Activated effector memory CD4-positive, alpha-beta T cell treated with anti-CD3 and anti-CD28 coated beads, Interleukin-2, amount 50 U/mL, for 16 hours (primary cell): Measurements from ENCODE around the gene CBX6.
"Not testable (repeated sequence)": the region's sequence is repeated elsewhere in the genome, so short reads cannot be mapped to it uniquely, and the experiment has no call there.

ENCODE experiments used
- DNase-seq: peaks from one replicate; pipeline ENCODE4 v3.0.0-alpha.2; 2020

CBX6 gene

DNA sequence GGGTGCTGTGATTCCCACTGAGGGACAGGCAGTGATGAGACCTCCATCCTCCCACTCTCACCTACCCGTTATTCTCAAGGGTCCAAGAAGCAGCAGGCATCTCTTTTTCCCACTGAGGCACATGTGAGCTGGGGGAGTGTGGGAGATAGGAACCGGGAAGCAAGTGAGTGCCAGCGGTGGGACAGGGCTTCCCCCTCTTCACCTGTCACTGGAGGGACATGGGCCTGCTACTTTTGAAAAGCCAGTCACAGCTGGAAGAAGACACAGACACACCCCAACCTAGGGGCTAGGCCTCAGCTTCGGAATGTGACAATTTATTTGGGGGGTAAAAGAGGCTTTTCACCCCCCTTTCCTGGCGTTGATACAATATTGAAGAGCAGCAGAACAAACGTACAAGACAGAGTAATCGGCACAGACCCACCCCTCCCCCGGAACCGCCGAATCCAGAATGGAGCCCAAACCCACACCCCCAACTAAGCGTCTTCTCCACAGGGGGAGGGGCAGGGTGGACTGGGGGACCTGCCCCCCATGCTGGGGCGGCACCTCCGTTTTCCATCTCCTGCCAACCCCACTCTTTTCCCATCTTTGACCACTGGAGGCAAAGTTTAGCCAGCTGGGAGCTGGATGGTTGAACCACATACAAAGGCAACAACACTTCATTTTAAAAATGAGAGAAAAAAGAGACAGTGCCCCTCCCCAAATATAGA, 10.7 kb downstream of the CBX6 start:
- no peak for DNase-seq

DNA sequence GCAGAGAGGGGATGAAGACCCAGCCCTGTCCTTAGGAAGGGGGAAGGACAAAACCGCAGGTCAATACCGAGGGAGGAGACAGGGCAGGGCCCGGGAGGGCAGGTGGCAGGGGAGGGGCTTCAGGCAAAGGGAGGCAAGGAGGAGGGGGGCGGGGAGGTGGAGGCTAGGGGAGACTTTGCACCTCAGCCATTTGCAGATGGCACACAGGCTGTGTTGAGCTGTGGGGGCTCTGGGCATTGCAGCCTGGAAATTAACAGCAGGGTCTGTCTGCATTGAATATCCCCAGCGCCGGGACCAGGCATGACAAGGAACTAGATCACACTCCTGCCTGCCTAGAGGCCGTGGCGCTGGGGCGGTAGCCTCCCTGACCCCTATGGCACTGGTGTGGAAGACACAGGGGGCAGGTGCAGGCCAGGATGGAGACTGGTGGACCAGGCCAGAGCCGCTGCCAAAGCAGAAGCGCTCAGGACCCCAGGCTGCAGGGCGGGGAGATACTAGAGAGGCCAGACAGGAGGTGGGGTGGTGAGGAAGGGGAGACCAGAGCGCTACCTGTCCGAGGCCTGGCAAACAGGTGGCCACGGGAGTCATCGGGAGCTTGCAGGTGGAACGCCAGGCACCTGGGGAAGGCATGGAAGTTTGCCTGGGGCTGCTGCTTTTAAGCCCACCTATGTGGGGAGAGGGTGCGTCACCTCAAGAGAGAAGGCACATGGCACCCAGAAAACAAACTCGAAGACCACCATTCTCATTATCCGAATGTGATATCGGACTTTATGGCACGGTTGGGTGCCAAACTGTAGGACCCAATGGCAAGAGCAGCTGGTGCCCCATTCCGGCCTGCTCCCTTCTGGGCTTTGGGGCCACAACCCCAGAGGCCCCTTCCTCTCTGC, 11.5 kb downstream of the CBX6 start:
- DNase-seq: no peak

DNA sequence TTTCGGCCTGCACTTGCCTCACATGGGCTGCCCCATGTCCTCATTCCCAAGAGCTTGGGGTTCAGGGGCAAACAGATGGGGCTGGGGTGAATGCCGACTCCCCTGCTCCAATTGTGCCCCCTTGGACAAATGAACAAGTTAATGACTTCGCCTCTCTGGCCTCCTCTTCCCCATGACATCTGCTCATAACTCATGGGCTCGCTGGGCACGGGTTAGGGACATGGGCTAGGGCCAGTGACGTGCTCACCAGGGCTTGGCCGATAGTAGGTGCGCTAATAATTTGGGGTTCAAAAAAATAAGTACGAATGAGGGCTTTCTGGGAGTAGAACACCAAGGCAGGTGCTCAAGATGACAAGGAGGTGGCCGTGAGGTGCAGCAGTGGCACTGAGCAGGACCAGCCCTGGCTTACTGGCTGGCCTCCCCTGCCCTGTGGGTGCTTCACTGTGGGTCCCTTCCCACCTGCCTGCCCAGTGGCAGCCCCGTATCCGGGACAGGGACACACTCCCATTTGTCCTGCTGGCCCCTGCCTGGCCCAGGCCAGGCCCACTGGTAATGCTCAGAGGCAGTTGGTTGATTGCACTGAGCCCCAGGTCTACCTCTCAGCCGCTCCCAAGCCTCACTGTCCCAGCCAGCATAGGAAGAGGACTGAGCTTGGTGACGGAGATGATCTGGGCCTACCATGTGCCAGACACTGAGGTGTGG, 12.3 kb downstream of the CBX6 start:
- DNase-seq: no peak

DNA sequence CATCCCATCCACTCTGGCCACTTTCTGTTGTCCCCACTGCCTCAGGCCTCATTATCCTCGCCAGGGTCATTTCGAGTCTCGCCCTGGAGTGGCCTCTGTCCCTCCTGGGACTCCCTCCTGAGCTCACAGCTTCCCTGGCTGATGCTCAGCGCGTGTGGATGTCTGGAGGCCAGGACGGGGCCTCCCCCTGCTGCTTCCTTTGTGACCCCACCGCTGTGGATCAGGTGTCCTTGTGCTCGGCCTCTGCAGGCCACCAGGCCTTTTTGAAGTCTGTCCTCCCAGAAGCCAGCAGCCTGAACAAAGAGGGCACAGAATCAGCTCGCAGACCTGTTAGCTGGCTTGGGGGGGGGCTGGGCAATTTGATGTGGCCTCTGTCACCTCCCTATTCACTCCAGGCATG, 13.5 kb downstream of the CBX6 start:
- DNase-seq: no peak

DNA sequence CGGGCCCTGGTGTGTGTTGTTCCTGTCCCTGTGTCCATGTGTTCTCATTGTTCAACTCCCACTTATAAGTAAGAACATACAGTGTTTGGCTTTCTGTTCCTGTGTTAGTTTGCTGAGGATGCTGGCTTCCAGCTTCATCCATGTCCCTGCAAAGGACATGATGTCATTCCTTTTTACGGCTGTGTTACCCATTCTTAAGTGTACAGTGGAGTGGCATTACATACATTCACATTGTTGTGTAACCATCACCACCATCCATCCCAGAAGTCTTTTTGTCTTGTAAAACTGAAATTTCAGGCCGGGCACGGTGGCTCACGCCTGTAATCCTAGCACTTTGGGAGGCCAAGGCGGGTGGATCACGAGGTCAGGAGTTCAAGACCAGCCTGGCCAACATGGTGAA, 17.5 kb downstream of the CBX6 start:
- not testable (repeated sequence) for DNase-seq

DNA sequence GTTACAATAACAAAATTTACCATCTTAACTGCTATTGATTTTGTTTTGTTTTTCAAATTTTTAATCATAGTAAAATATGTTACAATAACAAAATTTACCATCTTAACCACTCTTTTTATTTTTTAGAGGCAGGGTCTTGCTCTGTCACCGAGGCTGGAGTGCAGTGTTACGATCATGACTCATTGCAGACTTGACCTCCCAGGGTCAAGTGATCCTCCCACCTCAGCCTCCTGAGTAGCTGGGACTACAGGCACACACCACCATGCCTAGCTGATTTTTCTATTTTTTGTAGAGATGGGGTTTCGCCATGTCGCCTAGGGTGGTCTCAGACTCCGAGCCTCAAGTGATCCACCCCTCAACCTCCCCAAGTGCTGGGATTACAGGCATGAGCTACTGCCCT, 18.1 kb downstream of the CBX6 start:
- DNase-seq: not testable (repeated sequence)

DNA sequence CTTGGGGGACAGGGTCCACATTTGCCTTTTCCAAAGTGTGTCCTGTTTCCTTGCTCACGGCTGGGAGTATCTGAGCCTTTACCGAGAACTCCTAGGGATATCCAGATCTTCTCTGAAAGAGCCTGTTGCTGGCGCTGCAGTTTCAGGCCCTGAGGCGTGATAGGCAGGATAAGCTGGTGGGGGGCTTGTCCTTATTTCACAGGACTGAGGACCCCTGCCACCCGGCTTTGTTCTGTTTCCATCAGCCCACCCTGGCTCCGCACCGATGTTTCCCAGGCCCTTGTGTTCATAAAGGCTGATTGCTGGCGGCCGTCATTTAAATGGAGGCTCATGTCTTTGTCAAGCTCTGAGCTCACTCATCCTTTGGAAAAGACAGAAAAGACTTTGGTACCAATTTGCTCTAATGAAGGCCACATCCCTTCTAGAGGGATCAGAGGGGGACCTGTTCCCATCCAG, 18.8 kb downstream of the CBX6 start:
- DNase-seq: no peak

DNA sequence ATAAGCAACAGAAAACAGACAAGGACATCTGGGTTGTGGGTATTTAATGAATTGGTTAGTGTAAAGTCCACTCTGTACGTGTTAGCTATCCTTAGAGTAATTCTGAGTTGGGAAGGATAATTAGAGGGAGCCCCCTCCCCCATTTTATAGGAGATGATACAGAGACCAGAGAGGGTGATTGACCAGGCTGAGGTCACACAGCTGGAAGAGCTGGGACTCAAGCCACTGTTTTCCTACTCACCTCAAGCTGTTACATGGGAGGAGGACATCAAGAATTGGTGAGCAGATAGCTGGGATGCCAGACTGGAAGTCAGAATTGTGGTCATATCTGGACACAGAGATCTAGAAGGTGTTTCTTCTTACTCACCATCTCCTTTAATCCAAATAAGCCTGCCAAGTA, 19.5 kb downstream of the CBX6 start:
- no peak for DNase-seq

DNA sequence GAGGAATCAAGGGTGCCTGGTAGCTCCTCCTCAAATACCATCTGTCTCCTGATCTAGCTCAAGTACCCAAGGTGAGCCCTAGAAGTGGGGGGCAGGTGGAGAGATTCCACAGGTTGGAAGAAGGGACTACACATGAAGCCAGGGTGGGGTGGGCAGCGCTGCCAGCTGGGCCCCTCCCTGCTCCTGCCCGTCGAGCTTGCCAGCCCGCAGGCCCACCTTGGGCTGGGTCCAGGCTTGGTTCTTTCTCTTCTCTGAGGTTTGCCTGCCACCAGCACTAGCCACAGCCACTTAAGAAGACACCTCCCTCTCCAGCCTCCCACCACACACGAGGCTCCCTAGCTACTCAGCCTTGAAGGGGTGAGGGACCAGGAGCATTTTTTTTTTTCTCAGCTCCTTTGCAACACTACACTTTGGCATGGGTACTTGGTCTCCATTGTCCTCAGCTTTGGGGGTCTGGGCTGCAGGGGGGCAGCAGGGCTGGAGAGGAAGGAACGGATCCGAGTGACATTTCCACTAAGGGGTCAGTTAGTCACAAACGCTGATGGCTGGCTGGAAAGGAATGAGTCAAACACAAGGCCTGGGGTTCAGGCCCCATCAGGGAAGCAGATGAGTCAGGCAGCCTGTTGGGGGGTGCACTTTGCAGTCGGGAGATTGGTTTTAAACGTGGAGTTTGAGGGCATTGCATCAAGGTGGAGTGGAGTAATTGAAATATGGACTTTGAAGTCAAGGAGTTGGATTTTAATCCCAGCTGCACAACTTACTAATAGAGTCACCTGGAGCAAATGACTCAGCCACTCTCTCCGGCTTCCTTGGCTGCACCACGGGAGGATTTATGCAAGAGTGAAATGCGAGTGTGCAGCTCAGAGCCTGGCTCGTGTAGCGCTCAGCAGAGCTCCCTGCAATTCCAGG, 20.8 kb downstream of the CBX6 start:
- DNase-seq: no peak

DNA sequence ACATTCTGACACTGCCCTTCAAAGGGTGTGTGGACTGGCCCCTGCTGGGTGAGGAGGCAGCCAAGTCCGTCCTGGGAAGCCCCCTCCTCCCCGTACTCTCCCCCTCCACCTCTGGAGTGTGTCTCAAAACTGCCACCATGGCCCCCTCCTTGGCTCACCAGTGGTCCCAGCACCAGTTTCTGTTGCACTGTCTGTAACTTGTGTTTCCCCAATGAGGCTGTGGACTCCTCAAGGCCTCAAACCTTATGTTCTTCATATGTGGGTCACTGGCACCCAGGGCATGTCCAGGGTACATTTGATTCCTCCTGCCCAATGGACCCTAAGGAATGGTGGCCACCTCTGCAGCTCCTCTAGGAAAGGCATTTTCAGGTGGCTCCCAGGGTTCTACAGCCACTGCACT, 21.6 kb downstream of the CBX6 start:
- no peak for DNase-seq

DNA sequence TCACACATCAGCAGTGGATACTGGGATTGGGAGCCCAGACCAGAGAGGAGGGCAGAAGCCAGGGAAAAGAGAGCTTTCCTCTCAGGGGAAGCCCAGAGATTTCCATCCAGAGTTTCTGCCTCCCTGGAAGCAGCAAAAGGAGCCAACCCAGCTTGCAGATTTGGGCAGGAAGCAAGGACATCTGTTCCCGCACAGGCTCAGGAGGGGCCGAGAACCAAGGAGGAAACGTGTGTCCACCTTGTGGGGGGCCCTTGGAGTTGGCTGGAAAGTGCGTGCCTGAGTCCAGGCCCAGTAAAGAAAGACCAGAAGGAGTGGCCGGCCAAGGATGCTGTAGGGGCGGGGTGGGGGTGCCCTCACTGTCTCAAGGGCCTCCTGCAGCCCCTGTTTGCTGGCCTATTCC, 22.2 kb downstream of the CBX6 start:
- DNase-seq: no peak

DNA sequence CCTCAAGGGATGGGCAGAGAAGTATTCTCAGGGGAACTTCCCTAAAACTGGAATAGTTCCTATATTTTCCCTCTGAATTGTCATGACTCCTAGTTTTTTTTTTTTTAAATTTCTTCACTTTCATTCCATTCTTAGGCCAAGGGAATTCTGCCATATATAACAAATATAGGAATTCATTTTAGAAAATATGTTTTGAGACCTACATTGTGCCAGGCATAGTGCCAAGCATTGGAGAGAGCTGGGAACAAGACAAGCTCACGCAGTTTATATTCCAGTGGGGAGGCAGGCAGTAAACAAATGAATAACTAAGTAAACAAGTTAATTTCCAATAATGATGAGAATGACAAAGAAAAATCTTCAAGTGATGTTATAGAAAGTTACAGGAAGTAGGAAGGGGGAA, 25.6 kb downstream of the CBX6 start:
- no peak for DNase-seq

DNA sequence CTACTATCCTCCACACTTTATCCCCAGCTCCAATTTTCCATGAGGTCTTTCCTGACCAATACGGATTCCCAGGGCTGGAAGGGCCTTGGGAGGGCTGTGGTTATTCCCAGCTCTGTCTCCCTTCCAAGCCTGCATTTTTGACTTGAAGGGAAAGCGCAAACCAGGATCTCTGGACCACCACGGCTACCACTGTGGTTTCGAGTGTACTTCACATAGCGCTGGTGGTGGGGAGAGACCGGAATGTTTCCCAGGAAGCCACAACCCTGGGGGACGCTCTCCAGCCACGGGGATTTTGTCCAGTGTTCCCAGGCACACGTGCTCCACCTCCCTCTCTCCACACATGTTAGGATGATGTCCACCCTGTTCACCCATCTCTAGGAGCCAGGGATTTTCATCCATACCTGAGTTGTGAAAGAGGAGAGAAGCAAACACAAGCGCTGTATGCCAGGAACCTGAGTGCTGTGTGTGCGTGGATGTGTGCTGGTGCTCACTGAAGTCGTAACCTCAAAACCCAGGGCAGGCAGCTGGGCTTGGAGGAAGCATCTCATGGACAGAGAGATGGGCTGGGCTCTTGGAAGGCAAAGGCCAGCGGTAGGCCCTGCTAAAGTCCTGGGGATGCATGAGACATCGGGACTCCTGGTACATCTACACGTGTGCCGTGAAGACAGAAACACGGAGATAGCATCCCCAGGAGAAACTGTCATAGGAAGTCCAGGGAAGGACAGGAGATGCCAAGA, 26.8 kb downstream of the CBX6 start:
- no peak for DNase-seq

DNA sequence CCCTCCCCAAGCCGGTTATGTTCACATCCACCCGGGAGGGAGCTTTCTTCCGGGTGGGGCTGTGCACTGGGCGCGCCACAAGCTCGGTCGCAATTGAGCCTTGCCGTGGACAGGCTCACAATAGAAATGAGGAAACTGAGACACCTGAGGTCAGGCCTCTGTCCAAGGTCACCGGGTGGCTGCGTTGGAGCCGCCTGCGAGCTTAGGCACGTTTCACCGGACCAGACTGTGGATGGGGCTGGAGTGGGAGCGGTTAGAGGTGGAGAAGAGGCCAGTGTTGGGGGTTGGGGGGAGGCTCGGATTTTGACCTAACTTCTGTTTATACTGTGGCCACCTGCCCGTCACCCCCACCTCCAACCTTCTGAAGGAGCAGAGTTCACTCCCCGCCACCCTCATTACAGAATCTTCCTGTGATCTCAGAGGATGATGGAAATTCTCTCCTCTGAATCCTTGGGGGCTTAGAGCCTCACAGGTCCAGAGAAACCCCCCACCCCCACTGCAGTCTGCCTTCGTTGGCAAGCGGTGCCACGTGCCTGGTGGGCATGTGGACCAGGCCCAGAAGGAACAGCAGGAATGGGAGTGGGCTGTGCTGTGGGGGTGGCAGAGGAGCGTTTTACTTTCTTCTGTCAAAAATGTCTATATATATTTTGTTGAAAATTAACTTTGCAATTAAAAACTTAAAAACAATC, 27.6 kb downstream of the CBX6 start:
- DNase-seq: no peak

DNA sequence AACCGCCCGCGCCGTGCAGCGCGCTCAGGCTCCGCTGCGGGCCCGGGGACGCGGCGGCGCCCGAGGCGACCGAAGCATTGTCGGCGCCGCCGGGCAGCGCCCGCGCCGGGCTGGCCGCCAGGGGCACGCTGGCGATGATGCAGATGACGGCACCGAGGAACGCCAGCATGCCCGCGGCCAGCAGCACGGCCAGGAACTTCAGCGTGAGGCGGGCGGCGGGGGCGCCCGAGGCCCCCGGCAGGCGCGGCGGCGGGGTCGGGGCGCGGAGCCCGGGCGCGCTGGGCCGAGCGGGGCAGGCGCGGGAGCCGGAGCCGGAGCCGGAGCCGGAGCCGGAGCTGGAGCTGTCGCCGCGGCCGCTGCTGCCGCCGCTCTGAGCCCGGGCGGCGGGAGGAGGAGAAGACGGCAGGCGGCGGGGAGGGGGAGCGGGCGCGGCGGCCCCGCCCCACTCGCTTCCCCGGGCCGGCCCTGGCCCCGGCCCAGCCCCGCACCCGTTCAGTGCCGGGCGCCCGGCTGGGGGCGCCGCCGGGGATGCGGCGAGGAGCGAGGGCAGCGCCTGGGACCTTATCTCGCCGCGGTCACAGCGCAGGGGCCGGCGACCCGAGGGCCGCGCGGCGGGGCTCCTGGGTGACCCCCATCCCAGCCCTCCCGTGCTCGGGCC, 28.2 kb downstream of the CBX6 start, which contains the start of gene NPTXR:
Gene NPTXR (minus strand): TSS at position 372 of the 658 bp plus-strand sequence.
- DNase-seq: peak; percentile 76

DNA sequence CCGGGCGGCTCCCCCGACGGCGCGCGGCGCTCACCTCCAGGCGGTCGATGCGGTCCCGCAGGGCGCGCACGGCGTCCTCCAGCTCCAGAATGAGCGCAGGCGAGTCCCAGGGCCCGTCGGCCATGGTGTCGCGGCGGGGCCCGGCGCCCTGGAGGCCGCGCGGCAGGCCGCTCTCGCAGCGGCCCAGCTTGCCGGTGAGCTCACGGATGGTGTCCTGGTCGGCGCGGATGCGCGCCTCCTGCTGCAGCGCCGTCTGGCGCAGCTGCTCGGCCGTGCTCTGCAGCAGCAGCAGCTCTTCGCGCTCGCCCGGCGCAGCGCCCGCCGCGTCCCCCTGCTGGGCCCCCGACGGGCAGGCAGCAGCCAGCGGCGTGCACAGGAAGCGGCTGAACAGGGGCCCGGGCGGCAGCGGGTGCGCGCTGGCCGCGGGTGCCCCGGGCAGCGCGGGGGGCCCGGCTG, 28.8 kb downstream of the CBX6 start:
- DNase-seq: peak; percentile 82

DNA sequence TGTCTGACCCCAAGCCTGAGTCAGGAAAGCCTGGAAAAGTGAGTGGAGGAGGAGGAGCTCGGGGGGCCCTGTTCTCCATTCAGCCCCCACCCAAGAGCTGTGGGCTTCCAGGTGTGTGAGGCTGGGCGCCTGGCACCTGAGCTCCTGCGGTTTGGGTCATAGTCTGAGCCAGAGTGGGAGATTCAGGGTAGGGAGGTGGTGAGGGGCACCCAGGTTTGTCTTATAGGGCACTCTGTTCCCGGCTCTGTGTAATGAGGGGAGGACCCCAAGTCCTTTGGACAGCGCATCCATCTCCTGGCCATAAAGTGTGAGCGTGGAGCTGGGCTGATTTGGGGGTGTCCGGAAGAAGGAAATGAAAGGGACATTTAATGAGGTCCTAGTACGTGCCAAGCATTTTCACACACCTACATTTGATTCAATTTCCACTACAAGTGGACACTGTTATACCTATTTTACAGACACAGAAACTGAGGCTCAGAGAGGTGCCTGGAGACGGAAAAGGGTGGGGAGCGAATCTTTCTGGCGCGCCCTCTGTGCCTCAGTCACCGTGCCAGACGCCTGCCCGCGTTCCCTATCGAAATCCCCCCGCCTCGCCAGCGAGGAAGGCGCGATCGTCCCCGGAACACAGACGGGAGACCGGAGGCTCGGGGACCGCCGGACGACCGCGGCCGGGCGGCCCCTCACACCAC, 29.4 kb downstream of the CBX6 start:
- no peak for DNase-seq

DNA sequence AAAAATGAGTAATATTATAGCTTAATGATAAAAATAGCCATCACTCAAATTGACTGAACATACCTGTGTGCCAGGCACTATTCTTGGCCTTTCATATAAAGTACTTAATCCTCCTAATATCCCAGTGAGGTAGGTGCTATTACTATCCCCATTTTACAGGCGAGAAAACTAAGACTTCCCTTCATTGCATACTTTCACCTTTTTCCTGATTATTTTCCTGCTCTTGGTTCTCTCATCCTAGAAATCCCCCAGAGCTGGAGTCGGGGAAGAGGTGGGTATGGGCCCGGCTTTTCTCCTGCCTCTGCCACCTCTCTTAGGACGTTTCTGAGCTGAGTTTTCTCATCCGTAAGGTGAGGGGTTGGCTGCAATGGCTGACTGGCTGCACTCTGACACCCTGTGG, 30.4 kb downstream of the CBX6 start:
- no peak for DNase-seq

DNA sequence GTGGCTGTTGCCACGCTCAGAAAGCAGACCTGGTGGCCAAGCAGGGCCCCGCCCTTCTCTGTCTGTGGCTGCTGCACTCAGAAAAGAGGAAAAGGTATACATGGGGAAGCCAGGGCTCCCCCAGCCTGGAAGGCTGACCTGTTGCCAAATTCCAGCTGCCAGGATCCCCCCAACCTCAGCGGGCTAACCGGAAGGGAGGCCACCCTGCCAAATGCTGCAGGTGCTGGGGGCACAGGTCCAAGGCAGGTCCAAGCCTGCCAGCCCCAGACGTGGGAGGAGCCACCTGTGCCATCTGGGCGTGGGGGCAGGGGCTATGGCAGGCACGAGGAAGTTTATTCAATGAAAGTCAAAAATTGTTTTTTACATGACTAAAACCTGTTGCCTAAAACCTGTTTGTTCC, 30.8 kb downstream of the CBX6 start:
- no peak for DNase-seq

DNA sequence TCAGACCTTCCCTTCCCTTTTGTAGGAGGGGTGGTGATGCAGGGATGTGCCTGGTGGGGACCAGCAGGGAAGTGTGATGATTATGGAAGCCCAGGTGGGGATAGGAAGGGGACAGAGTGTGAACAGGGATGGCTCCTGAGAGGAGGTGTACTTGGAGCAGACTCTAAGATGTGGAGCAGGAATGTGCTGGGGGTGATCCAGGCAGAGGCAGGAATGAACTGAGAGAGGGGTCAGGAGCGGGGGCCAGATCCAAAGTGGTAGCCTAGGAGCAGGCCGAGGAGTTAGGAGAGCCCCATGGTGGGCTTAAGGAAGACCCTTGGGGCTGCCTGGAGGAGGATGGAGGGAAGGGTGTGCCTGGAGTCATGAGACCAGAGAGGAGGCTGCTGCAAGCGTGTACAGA, 31.9 kb downstream of the CBX6 start:
- DNase-seq: no peak
